ENCODE measurements around the gene APLP1. TPM values are rescaled to one million over a fixed set of nuclear protein-coding genes. Genes with fewer than 3 reads are reported as not detected.
"Not testable (repeated sequence)": the region's sequence is repeated elsewhere in the genome, so short reads cannot be mapped to it uniquely, and the experiment has no call there.

The APLP1 gene
- total and polyA plus RNA-seq, 7 donors: 3.6 to 11.3 (median 5.1) TPM; not detected in 2

GRCh38 chr19:35905178-35905727 lies 36.9 kb downstream of the APLP1 start:
- H3K27ac ChIP-seq: peak overlapping the region; percentile 31 to 95 (median 75)
- H3K27me3 ChIP-seq: no peaks in the 10 kb centered on the region
- peaks cover 0 to 33% (median 23%) of the 10 kb centered on the region in 4 donors for H3K4me1 ChIP-seq
- no peak overlapping the region for H3K4me3 ChIP-seq
- intact Hi-C loops (cut with DNase I): no loop called here
- no peak for TF ChIP-seq EP300 (IDR thresholded peaks at IDR 0.05)
- TF ChIP-seq POLR2A (IDR thresholded peaks at IDR 0.05): no peak
- no peak for TF ChIP-seq POLR2AphosphoS5 (IDR thresholded peaks at IDR 0.05)
- TF ChIP-seq CTCF (IDR thresholded peaks at IDR 0.05): no peak
- no peaks in the 10 kb centered on the region for H3K9me3 ChIP-seq
- WGBS, 2 donors: 74 to 76% methylated on average over 6 of the region's 6 CpGs
- H3K36me3 ChIP-seq: no peaks in the 10 kb centered on the region
- no peak for DNase-seq

GRCh38 chr19:35907377-35907745 lies 39.0 kb downstream of the APLP1 start:
- Histone ChIP-seq H3K27me3 (no peaks in the 10 kb centered on the region), H3K27ac (peak overlapping the region; percentile 53 to 95 (median 64)), H3K36me3 (no peaks in the 10 kb centered on the region), H3K4me3 (peak overlapping the region in 3 of 4 donors; percentile 7 to 34 (median 31)), H3K9me3 (no peaks in the 10 kb centered on the region), H3K4me1 (peaks cover 0 to 23% (median 16%) of the 10 kb centered on the region in 4 donors)
- TF ChIP-seq CTCF (IDR thresholded peaks at IDR 0.05): no peak
- no peak for TF ChIP-seq POLR2AphosphoS5 (IDR thresholded peaks at IDR 0.05)
- TF ChIP-seq POLR2A (IDR thresholded peaks at IDR 0.05): no peak
- no peak for TF ChIP-seq EP300 (IDR thresholded peaks at IDR 0.05)
- intact Hi-C loops (cut with DNase I): no loop called here
- DNase-seq: no peak
- WGBS, 2 donors: 66 to 73% methylated on average over 12 of the region's 12 CpGs

- intact Hi-C loops (cut with DNase I): no loop called here
- WGBS, 2 donors: 64 to 72% methylated on average over 9 of the region's 9 CpGs
- H3K27ac ChIP-seq: peak within 1 kb of the TSS; percentile 53 to 95 (median 64)
These were observed 39.7 kb downstream of the APLP1 start, which contains the start of gene TYROBP for GRCh38 chr19:35908010-35908441. TSS of gene TYROBP (minus strand) at chr19:35908295. CDS start at chr19:35908228, 67 bp downstream.

GRCh38 chr19:35908973-35909683 lies 40.8 kb downstream of the APLP1 start:
- WGBS, 2 donors: 48 to 71% methylated on average over 10 of the region's 10 CpGs
- peak overlapping the region; percentile 44 to 95 (median 64) for H3K27ac ChIP-seq
- H3K4me3 ChIP-seq: no peak overlapping the region
- no peaks in the 10 kb centered on the region for H3K36me3 ChIP-seq
- peak; percentile 88 for DNase-seq
- no peaks in the 10 kb centered on the region for H3K9me3 ChIP-seq
- TF ChIP-seq POLR2AphosphoS5 (IDR thresholded peaks at IDR 0.05) (peak in 2 of 4 donors; percentile 53 to 54), POLR2A (IDR thresholded peaks at IDR 0.05) (no peak), EP300 (IDR thresholded peaks at IDR 0.05) (peak in 1 of 4 donors; percentile 20)
- no peaks in the 10 kb centered on the region for H3K27me3 ChIP-seq
- H3K4me1 ChIP-seq: peaks cover 0 to 16% (median 13%) of the 10 kb centered on the region in 4 donors
- intact Hi-C loops (cut with DNase I): no loop called here

More at GRCh38 chr19:35908010-35908441, 39.7 kb downstream of the APLP1 start, which contains the start of gene TYROBP:
- H3K36me3 ChIP-seq: no peaks in the 10 kb centered on the region
- H3K9me3 ChIP-seq: no peaks in the 10 kb centered on the region
- H3K4me1 ChIP-seq: peaks cover 0 to 22% (median 16%) of the 10 kb centered on the region in 4 donors
- DNase-seq: no peak
- H3K27me3 ChIP-seq: no peaks in the 10 kb centered on the region
- TF ChIP-seq CTCF (IDR thresholded peaks at IDR 0.05) (no peak), POLR2AphosphoS5 (IDR thresholded peaks at IDR 0.05) (peak in 3 of 4 donors; percentile 25 to 55 (median 29))
- H3K4me3 ChIP-seq: peak within 1 kb of the TSS in 3 of 4 donors; percentile 7 to 34 (median 31)

GRCh38 chr19:35909684-35910035 lies 41.3 kb downstream of the APLP1 start:
- H3K27ac ChIP-seq: peak overlapping the region in 3 of 4 donors; percentile 34 to 49 (median 35)
- no peaks in the 10 kb centered on the region for H3K36me3 ChIP-seq
- WGBS, 2 donors: 68 to 79% methylated on average over 6 of the region's 6 CpGs
- peaks cover 0 to 16% (median 13%) of the 10 kb centered on the region in 4 donors for H3K4me1 ChIP-seq
- TF ChIP-seq CTCF (IDR thresholded peaks at IDR 0.05): no peak
- no peak for TF ChIP-seq EP300 (IDR thresholded peaks at IDR 0.05)
- TF ChIP-seq POLR2AphosphoS5 (IDR thresholded peaks at IDR 0.05): no peak
- TF ChIP-seq POLR2A (IDR thresholded peaks at IDR 0.05): no peak
- no peak for DNase-seq
- H3K27me3 ChIP-seq: no peaks in the 10 kb centered on the region
- H3K4me3 ChIP-seq: no peak overlapping the region
- no peaks in the 10 kb centered on the region for H3K9me3 ChIP-seq
- intact Hi-C loops (cut with DNase I): no loop called here

GRCh38 chr19:35910355-35910754 lies 42.0 kb downstream of the APLP1 start:
- H3K27me3 ChIP-seq; H3K36me3 ChIP-seq; intact Hi-C loops (cut with DNase I); H3K4me3 ChIP-seq; DNase-seq; H3K9me3 ChIP-seq: not testable (repeated sequence)
- peaks cover 0 to 16% (median 13%) of the 10 kb centered on the region in 4 donors for H3K4me1 ChIP-seq
- peak overlapping the region in 1 of 4 donors; percentile 49 for H3K27ac ChIP-seq
- 90 to 94% methylated on average over 14 of the region's 14 CpGs for WGBS, 2 donors

Data from sigmoid colon (tissue), 7 donors.